Activated CD4-positive, alpha-beta T cell treated with anti-CD3 and anti-CD28 coated beads, Interleukin-2, Interleukin-6, amounts not matched to agents 100 ng/mL and 50 ng/mL, durations not matched to agents 16 hours and 8 hours (primary cell): ENCODE results near the gene CPT1B.
"Not testable (repeated sequence)": the region's sequence is repeated elsewhere in the genome, so short reads cannot be mapped to it uniquely, and the experiment has no call there.

Experiments
- DNase-seq: peaks from one replicate; pipeline ENCODE4 v3.0.0-alpha.2; 2020

The CPT1B gene

DNA sequence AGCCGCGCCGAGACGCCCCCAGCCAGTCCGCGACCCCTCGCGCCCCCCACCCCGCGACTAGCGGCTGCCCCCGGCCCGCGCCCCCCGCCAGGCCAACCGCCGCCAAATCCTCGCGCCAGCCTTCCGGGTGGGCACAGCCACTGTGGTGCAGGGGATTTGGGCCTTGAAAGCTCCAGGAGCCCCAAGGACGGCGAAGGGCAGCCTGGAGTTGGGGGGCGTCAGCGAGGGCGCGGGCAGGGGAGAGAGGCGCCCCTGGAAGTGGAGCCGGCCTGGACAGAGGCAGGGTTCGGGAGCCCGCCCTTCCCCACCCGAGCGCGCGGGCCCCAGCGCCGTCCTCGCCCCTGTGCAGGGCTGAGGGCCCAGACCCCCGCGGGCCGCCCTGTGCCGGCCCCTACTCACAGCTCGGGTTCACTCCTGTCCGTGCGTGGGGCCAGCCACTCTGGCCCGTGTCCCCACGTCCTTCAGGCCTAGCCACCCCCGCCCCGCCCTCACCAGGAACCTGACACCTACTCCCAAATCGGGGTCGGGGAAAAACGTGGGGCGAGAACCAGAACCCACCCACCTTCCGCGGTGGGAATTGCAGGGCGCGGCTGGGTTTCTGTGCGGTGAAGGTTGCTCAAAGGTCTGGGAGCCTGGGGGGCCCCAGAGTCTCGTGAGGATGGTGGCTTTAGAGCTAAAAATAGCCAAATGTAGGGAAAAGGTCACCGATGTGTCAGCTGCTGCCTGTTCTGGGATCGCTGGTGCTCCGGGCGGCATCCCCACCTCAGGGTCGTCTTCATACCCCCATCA lies at the start of gene CPT1B:
TSS of gene CPT1B (minus strand) at position 441 of the 789 bp plus-strand sequence. CDS start 512 bp downstream, outside the sequence.
- no peak for DNase-seq

DNA sequence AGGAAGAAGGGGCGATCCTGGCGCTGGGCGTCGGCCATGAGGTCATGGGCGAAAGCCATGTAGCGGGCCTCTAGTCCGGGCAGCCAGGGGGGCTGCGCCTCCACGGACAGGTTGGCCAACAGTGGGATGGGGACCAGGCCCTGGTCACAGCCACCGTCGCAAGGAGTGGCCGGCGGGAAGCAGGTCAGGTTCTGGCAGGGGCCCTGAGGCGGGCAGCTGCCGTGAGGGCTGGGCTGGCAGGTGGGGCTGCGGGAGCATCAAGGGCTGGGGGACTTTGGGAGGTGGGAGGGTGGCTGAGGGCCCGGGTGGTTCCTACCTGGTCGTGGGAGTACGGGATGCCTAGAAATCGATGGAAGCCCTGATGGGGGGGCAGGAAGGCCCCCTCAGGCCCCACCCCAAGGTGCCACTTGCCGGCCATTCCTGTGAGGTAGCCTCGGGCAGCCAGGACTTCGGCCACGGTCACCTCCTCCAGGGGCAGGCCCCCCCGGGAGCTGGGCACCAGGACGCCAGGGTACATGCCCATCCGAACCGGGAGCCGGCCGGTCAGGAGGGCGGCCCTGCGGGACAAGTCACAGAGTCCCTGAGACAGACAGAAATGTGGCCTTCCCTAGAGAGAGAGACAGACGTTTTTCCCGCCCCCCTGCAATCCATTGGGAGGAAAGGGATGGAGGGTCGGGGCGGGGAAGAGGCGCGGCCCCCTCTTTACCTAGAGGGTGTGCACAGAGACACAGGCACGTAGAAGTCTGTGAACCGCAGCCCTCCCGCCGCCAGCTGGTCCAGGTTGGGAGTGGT lies 48.8 kb upstream of the CPT1B start:
- DNase-seq = no peak

DNA sequence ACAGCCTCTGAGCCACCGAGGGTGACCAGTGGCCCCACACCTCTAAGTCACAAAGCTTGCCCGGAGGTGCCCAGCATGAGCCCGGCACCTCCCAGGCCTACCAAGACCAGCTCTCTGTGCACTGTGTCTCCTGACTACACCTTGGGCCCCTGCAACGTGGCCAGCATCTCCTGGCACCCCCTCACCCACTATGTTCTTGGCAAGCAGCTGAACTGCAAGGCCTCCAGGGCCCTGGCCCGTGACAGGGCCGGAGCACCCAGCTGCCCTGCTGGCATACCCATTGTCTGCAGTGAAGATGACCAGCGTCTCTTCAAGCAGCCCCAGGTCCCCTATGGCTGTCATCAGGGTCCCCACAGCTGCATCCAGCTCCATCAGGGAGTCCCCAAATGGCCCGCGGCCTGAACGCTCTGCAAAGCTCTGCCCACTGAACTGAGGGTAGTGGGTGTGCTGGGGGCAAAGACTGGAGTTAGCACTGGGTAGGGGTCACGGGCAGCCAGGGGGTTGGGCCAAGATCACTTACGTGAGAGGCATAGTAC lies 48.2 kb upstream of the CPT1B start:
- no peak for DNase-seq

DNA sequence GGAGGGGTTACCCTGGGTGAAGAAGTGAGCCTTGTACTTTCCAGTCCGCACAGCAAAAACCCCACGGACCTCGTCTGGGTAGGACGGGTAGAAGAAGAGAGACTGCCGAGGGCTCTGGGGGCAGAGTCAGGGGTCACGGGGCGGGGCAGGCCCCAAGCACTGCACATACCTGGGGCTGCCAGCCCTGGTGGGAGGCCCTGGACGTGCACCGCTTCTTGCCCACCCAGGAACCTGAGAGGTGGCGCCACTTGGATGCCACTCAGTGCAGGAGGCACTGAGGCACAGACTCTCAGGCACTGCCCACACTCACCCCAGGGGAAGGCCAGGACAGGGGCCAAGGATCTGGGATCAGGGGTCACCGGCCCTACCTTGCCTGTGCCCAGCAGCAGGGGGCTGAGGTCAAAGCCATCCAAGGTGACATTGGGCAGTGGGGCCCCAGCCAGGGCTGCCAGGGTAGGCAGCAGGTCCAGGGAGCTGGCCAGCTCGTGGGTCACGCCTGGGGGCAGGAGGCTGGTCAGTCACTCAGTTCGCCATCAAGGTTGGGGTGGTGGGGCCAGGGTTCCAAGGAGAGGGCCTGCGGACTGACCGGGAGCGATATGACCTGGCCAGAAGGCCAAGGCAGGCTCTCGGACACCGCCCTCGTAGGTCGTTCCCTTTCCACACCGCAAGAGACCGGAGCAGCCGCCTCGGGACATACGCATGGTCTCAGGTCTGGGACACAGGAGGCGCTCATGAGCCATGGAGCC lies 47.5 kb upstream of the CPT1B start:
- DNase-seq = no peak

DNA sequence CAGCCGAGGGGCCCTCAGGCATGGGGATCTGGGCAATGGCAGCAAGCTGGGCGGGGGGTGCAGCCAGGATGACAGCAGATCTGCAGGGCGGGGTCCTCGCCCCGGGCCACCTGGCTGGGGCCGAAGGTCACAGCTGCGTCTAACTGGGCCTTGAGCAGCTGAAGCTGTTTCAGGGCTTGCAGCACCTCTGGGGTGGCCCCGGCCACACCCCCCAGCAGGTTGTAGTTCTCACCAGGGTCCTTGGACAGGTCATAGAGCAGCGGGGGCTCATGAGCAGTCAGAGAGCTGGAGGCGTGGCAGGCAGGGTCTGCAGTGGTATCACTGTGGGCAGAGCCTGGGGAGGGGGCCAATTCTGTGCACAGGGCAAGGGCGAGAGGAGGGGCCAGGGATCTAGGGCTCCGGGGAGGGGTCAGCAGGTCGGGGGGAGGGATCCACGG lies 46.9 kb upstream of the CPT1B start:
- no peak for DNase-seq

DNA sequence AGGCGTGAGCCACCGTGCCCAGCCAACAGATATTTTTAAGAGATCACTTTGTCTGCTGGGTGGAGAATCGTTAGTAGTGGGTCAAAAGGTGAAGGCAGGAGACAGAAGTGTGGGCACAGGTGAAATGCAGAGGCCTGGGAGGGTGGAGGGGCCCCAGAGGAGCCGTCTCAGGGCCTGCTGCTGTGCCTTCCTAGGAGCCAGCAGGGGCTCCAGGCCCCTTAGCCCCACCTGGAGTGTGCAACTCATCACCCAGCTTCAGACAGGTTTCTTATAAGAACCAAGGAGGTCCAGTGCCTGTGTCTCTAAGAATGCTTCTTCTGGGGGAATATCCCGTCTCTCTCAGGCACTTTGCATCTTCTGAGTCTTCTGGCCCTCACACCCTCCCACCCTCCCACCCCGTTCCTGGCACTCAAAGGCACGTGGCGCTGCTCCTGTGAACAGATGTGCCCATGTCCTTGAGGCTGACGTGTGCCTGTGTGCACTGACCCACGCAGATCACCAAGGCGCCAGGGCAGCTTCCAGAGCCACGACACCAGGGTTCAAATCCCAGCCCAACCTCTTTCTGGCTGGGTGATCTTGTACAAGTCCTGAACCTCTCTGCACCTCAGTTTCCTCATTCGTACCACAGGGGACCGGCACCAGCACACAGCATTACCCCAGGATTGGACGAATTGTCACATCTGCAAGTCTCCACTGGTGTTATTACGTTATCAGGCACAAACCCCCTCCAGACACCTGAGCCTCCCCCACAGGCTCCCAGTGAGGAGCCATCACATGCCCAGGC lies 46.3 kb upstream of the CPT1B start:
- no peak for DNase-seq

DNA sequence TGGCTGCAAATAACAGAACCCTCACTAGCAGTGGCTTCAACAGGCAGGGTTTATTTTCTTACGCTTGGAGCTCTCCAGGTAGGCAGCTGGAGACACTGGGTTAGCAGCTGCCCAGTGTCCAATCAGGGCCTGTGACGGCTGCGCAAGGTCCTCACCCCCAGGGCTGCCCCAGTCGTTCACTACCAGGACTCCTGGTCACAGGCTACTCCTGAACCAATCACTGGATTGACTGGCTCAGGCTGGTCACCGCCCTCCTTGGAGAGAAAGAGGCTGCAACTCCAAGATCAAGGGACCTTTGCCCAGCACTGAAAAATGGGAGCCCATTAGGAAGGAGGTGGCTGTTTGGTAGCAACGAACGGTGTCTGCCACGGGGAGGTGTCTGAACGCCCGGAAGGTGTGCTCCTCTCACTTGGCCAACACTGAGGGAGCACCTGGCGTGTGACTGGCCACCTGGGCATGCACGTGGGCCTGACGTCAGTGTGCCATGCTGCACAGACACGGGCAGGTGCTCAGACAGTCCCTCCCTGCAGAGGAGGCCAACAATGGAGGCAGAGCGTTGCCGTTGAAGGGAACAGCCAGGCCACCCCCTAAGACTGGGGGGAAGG lies 44.6 kb upstream of the CPT1B start:
- no peak for DNase-seq

DNA sequence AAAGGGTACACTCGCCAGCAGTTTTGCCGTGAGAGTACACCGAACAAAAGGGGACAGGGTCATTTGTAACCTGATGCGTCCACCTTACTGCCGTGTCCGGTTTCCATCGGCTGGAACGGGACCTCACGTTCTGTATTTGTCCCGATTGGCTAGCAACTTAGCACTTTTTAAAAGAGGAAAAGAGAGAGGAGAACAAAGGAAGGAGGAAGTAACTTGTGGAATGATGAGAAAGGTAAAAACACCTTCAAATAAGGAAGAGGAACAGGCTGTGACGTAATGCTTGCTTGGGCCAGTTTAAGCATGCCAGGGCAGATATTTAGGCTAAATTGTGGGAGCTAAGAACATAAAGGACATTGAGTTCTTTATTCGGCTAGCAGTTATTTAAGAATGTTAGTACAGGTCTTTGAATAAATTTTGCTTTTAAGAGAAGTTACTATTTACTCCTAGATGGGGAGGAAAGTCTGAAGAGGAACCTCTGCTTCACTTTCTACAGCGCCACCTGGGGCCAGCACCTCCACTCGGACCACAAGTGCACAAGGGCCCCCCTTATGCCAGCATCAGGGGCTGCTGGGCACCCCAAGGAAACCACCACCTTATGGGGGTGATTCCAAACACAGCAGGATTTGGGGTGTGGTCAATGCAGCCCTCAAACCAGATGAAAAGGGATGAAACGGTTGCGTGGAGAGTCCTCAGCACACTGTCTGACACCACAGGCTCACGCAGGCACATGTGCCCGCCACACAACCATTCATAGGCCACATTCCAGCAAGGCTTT lies 43.9 kb upstream of the CPT1B start:
- DNase-seq = peak; percentile 37

DNA sequence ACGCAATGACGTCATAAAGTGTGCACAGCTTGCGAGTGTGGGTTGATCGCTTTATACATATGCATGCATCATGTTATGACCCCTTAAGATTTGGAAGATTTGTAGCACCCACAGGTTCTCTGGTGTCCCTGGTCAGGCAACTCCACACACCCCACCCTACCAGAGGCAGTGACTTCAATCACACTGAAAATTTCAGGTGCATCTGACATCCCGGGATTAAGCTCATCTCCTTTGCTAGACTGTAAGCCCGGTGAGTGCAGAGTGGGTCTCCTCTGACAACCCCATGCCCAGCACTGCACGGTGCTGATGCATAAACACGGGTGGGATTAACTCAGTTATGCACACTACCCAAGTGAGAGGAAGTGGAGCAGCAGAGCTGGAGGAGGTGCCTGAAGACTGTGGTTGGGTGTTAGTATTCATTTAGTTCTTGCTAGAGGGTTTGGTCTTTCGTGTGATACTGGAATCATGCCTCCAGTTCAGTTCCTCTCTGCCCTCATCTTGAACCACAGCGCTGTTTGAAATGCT lies 43.2 kb upstream of the CPT1B start:
- DNase-seq = peak; percentile 85

DNA sequence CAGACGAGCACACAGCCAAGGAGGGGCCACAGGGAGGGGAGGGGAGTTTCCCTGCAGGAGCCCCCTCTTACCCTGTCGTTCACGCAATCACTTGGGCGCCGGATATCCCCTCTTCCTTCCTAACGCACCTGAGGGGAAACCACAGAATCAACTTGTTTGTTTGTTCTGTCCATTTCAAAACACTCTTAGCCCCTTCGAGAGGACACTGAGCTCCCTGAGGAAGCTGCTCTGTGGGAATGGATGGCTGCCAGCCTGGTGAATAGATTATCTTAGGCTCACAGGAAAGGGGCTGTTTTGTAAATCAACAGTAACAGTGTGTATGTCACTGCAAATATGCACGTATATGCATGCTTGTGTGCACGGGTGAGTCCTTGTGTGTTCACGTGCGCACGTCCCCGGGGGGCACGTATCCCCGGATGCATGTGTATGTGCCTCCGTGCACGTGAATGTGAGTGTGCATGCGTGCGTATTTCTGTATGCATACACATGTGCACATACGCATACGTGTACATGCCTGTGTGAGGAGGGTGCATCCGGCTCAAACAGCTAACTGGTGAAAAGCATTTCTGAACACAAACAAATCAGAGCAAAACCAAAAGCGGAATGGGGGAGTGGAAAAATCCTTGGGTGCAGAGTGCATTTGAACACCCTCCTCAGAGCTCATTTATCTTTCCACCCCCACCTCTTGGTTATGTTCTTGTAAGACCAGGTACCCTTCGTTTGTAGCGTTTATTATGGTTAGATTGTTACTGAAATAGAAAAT lies 42.5 kb upstream of the CPT1B start:
- peak; percentile 83 for DNase-seq

DNA sequence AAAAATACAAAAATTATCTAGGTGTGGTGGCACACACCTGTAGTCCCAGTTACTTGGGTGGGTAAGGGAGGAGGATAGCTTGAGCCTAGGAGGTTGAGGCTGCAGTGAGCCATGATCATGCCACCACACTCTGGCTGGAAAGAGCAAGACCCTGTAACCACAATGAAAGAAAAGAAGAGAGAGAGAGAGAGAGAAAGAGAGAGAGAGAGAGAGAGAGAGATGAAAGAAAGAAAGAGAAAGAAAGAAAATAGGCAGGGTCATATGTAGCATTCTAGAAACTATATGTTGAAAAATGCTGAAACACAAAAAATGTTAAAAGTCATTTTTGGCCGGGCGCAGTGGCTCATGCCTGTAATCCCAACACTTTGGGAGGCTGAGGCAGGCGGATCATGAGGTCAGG lies 36.1 kb upstream of the CPT1B start:
- not testable (repeated sequence) for DNase-seq

DNA sequence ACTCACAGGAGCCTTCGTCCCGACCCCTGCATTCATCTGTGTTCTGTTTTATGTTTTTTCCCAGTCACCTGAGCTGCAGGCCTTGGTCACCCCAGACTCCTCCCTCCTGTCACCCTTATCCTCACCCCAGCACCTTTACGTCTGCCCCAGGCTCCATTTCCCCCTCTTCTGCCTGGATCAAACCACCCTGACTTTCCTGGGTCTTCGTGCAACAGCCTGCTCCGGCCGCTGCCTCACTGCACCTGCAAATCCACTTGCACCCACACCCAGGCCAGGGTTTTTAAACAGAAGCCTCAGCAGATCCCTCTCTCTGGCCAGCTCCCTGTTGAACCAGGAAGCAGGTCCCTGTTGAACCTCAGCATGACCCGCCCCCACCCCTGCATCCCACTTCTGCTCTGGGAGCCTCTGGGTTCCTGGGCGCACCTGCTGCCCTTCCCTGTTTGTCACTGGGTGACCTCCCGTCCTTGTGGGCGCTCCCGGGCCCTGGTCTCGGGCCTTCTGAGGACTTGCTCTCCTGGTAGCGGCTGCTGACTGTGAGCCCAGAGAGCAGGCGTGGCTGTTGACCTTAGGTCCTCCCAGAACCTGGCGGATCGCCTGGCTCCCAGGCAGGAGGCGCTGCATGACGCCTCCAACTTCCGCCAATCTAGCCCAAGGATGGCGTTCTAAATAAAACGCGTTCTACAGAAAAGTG lies 35.2 kb upstream of the CPT1B start:
- no peak for DNase-seq

DNA sequence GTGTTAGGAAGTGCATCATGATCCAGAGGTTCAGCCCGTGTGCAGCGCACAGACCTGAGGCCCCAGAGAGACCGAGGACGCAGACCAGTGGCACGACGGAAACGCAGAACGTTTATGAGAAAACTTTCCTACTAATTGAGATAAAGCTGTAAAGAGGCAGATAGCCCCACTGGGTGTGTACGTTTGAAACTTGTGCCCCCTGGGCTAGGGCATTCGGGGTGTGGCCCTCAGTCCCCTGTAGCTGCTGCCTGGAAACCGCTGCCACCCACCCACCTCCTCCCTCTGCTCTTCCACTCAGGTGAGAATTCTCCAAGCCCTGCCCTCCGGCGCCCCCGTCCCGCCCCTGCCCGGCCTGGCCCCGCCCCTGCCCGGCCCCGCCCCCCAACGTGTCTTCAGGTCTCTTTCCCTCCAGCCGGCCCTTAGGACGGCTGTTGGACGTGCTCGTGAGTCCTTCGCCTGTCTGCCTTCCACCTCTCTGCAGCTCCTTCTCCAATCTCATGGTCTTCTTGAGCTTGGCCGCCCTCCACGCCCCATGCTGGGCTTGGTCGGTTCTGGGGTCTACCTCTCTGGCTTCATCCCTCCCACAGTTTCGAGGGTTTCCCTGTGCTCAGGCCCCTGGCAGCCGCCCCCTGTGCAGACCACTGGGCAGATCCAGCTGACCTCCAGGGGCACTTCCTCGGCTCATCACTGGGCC lies 34.4 kb upstream of the CPT1B start:
- peak; percentile 28 for DNase-seq

DNA sequence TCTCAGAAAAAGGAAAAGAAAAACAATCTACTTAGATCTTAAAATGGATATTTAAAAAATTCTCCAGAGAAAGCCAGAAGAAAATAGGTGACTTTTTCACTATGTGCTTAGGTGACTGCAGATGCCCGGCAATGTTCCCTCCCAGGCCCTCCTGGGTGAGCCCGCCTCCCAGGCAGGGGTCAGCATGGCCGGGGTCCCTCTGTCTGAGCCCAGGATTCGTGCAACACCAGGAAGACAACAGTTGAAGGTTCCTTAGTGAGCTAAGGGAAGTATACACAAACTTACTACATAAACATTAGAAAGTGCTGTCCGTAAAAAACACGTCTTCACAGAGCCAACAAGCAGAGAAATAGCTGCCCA lies 33.9 kb upstream of the CPT1B start:
- DNase-seq = no peak

DNA sequence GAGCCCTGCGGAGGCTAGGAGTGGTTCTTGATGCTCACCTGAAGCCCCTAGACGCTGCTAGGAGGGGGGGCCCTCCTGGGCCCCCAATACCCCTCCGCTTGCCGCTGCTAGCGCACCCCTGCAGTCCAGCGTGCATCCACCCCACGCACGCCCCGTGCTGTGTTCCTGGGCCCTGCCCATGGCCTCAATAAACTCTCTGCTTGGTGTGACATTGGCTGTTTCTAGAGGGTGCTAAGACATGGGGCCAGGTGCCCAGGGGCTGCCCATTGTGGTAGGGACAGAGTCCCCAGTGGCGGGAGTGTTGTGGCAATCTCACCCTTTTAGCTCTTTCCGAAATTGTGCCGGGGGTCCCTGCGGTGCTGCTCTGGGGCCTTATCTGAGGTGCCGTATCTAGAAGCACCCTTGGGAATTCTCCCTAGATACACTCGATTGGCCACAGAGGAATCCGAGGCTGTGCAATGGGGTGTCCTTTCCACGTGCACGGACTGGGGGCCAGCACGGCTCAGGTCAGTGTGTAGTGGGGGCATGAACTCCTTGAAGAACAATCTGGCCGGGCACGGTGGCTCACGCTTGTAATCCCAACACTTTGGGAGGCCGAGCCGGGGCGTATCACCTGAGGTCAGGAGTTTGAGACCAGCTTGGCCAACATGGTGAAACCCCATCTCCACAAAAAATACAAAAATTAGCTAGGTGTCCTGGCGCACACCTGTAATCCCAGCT lies 33.3 kb upstream of the CPT1B start:
- DNase-seq = no peak

DNA sequence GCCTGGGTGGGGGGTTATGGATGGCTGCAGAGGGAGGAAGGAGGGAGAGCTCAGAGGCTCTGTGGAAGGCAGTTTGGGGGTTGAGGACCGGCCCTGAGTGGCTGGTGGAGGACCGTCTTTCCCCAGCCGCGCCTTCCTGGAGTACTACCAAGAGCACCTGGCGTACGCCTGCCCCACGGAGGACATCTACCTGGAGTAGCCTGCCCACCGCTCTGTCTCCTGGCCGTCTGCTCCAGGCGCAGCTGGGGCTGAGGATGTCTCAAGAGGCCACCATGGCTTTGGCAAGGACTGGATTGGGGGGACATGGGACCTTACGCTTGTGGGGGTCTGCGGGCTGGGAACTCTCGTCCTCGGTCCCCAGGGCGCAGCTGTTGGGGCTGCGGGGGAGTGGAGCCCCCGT lies 32.4 kb upstream of the CPT1B start:
- no peak for DNase-seq

DNA sequence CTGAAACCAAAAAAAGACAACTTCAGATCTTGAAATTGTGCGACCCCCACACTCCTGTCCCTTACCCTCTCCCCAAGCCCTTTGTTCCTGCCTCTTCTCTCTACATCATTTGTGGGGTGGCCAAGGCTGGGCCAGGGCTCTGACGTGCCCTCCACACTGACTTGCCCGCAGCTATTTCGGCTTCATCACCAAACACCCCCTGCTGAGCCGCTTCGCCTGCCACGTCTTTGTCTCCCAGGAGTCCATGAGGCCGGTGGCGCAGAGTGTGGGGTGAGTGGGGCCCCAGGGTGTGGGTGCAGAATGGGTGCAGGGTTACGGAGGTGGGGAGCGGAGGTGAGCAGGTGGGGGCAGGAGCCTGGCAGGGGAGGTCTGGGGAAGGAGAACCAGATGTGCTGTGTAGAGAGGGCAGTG lies 31.8 kb upstream of the CPT1B start:
- no peak for DNase-seq

DNA sequence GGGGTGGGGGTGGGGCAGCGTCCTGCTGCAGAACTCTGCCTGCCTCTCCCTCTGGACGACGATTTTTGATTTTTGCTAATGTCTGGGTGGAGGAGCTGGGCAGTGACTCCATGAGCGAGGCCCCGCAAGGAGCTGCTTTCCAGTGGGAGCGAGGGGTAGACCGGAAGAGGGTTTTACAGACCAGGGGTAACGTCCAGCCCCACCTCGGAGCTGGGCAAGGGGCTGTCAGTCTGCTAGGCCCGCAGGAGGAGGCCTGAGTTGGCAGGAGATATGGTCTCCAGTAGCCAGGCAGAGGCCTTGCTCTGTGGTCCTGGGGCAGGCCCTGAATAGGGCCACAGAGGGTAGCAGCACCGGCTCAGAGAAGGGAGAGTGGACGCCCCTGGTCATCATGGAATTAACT lies 31.4 kb upstream of the CPT1B start:
- no peak for DNase-seq
